Activated CD8-positive, alpha-beta memory T cell treated with anti-CD3 and anti-CD28 coated beads, Interleukin-2, amount 50 U/mL, for 24 hours (primary cell): Measurements from ENCODE around the gene C1orf115.
"Not testable (repeated sequence)": the region's sequence is repeated elsewhere in the genome, so short reads cannot be mapped to it uniquely, and the experiment has no call there.

ENCODE experiments used
- DNase-seq: peaks from one replicate; pipeline ENCODE4 v3.0.0-alpha.2; 2020; ENCODE audit errors: extremely low read depth

C1orf115 gene

DNA sequence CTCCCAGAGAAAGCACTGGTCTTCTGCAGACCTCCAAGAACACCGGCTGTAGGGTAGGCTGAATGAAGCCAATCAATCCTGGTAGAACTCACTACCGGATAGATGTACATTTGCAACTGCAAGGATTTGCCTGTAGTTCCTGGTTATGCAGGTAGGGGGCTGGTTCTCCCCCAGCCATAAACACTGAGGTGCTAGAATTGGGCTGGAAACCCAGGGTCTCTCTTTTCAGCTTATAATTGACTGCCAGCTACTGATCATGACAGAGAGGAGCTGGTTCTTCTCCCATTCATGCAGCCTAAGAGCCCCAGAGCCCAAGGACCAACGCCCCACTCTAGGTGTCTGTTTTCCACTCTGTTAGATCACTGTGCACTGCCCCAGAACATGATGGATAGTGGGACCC is 36.5 kb downstream of the C1orf115 start:
- no peak for DNase-seq

DNA sequence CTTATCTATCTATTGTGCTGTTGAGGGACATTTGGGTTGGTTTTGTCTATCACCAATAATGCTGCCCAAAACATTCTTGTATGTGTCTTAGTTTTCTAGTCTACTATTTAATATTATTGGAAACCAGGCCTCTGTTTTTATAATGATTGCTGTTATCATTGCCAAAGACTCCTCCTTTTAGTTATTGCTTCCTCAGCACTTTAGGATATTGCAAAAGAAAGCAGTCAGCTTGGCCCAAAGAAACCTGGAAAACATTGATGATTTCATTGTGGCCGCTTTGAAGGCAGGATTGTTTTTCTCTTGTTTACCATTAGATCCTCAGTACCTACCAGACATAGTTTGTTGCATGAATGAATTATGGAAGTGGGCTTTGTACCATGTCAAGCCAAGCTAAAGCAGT is 37.4 kb downstream of the C1orf115 start:
- no peak for DNase-seq

DNA sequence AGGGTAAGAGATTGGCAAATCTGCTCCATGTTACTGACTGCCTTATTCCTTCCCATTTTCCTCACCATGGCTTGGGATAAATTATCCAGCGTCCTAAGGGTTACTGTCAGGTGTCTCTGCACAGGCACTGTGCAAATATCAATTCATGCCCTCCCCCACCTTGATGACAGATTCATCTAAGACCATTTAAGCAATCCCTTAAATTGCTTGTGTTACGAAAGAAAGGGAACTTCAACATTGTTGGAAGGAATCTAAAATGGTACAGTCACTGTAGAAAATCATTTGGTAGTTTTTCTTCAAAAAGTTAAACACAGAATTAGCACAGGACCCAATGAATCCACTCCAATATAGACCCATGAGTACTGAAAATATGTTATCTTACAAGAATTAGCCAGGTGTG is 40.3 kb downstream of the C1orf115 start:
- DNase-seq: no peak

DNA sequence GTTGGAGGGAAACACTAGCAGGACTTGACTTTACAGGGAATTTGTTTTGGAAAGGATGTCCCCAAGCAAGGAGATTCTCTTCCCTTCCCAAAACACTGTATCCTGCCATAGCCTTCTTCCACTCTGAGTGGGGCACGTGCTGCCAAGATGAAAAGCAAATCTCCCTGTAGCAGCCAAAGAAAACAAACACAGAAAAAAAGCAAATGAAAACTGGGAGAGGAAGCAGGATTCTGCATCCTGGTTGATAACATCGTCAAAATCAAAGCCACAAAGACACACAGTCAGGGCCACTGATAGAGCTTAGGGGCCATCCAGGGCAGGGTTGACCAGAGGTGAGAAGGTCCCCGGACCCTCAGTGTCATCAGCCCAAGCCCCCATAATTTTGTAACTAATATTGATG is 42.0 kb downstream of the C1orf115 start:
- DNase-seq: no peak

DNA sequence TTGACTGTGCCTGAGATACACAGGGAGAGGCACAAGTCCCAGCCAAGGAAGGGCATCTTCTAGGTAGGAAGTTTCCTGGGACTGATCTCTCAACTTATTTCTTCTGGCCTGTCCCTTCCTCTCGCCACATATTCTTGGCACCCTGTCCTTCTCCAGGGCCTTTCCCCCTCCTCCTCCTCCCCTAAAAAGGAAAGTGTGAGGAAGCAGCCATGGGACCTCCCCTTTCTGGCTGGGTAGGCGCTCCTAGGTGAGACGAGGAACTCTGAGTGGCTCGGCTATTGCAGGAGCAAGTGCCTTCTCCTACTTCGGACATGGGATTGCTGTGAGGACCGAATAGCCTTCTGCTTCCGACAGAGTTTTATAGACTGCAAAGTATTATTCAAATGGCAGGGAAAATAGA is 42.5 kb downstream of the C1orf115 start:
- DNase-seq: no peak

DNA sequence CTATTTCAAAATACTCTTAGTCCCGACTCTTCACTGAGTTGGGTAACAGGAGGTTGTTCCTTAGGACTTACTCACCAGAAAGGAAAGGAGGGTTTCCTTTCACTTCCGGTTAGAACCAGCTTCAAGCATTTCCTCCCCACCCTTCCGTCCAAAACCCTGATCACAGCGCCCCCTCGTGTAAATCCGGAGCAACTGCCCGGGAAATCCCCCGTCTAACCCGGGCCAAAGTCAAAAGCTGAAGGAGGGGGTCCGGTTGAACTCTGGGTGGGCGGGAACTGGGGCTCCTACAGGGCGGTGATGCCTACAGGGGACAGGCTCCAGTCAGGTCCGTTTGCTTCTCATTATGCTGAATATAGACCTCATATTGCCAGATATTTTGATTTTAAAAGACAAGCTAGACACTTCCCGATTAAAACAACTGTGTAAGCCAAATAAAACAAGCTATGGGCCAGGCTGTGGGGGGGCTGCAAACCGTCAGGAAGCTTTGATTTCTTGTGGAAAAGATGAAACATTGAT is 43.0 kb downstream of the C1orf115 start:
- peak; percentile 54 for DNase-seq

DNA sequence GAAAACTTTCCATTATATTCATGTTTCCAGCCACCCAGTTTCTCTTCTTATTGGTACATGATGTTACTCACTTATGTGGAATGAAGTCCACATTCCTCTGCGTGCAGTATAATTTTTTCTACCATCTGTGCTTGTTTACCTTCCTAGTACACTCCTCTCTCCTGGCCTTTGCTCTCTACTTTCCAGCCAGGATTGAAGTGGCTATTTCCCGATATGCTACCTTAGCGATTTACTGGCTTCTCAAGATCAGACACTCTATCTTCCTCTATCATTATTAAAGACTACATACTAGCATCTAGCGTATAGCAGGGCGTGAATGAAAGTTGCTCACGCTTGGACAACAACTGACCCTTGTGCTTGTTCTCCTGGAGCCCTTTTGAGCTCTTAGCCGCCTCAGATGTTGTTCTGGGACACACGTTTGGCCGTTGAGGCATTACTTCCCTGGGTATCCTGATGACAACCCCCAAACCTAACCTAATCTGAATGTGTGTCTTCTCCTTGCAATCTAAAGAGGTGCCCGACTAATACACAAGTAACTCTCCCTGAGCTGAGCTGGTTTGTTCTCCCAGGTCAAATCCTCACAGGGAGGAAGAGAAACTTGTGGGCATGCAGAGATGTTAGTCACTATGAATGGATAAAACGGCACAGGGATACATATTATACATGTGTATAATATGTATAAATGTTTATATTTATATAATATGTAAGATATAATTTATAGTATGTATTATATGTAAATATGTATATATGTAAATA is 44.6 kb downstream of the C1orf115 start:
- DNase-seq: no peak

DNA sequence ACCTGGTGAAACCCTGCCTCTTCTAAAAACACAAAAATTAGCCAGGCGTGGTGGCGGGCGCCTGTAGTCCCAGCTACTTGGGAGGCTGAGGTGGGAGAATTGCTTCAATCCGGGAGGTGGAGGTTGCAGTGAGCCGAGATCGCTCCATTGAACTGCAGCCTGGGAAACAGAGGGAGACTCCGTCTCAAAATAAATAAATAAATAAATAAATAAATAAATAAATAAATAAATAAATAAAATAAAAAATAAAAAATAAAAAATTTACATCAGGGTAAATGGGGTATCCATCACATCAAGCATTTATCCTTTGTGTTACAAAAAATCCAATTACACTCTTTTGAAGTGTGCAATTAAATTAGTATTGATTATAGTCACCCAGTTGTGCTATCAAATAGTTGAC is 46.1 kb downstream of the C1orf115 start:
- DNase-seq: not testable (repeated sequence)

DNA sequence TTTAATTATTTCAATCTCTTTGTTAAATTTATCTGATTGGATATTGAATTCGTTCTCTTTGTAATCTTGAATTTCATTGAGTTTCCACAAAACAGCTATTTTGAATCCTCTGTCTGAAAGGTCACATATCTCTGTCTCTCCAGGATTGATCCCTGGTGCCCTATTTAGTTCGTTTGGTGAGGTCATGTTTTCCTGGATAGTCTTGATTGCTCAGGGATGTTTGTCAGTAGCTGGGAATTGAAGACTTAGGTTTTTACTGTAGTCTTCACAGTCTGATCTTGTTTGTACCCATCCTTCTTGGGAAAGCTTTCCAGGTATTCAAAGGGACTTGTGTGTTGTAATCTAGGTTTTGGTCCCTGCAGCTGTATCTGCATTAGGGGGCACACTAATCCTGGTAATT is 51.2 kb downstream of the C1orf115 start:
- no peak for DNase-seq

DNA sequence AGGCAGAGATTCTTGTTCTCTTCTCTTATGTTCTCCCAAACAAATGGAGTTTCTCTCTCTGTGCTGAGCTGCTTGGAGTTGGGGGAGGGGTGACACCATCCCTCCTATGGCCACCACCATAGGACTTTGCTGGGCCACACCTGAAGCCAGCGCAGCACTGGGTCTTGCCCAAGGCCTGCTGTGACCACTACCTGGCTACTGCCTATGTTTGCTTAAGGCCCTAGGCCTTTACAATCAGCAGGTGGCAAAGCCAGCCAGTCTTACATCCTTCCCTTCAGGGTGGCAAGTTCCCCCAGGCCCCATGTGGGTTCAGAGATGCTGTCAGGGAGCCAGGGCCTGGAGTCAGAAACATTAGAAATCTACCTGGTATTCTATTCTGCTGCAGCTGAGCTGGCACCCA is 51.7 kb downstream of the C1orf115 start:
- no peak for DNase-seq

DNA sequence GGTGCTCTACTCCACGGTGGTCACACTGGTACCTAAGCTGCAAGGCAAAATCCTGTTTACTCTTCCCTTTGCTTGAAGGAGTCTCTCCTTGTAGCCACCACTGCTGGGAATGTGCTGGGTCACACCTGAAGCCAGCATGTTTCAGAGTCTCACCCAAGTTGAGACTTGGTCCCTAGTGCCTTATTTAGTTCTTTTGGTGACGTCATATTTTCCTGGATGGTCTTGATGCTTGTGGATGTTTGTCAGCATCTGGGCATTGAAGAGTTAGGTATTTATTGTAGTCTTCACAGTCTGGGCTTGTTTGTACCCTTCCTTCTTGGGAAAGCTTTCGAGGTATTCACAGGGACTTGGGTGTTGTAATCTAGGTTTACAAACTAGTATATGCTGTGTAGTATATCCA is 52.4 kb downstream of the C1orf115 start:
- no peak for DNase-seq

DNA sequence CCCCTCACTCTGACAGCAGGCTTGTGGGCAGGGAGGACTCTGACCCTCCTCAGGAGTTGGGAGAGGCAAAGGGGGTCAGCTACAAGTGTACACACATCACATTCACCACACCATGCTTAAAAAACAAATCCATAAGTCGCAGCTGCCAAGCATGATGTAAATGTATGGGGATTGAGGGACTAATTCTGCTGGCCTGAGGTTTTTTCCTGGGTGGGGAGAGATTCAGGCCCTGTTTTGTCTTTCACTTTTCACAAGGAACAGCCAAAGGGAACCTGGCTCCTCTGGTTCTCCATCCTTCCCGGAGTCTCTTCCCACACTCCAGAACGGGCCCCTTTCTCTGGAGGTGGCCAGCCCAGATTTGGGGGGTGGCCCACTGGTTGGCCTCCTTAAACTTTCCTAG is 56.7 kb downstream of the C1orf115 start:
- no peak for DNase-seq

DNA sequence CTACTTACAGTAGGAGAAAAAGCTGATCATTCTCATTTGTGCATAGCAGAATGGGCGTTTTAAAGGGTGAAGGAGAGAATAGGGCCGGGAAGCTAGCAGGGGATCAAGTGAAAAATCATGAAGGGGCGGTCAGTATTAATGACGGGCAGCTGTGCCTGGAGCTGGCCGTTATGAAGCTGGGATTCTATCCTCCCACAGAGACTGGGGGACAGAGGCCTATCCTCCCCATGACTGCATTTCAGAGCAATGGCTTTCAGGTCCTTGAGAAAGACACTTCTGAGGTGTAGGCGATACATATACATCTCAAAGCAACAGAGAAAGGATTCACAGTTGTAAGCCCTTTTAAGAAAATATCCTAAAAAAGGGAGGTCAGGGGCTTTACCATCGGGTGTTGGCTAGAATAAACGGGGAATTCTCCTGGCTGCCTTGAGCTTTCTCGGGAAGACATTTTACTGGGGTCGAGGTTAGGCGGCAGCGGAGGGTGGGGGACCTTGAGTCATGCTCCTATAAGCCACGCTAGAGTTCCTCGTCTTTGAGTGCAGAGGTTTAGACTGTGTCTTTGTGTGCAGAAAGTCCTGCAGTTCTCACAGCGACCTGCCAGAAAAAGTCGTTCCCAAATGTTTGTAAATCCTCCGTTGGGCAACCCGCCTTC is 57.4 kb downstream of the C1orf115 start:
- DNase-seq: no peak

DNA sequence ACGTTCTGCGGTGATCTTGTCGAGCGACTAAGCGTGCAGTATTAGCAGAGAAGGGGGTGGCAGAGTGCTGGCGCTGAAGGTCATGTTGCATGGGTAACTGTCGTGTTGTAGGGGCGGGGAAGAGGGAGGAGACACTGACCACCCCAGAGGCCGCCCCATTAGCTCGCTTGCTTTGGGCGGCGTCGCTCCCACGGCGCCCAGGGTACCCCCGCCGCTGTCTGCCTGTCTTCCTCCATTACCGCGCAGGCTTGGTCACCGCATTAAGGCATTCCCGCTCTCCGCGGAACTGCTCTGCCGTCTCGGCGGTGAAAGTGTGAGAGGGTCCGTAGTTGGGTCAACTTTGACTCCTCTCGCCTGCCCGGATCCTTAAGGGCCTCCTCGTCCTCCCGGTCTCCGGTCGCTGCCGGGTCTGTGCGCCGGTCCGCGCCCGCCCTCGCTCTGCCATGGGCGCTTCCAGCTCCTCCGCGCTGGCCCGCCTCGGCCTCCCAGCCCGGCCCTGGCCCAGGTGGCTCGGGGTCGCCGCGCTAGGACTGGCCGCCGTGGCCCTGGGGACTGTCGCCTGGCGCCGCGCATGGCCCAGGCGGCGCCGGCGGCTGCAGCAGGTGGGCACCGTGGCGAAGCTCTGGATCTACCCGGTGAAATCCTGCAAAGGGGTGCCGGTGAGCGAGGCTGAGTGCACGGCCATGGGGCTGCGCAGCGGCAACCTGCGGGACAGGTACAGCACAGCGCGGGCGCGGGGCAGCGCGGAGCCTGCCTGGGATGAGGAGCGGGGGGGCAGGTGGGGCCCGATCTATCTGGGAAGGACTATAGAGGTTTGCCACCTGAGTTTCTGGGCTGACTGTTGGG is 58.1 kb downstream of the C1orf115 start, which contains the start of gene MTARC2:
TSS of gene MTARC2 (plus strand) at position 234 of the 846 bp plus-strand sequence. CDS start at position 444, 210 bp downstream.
- DNase-seq: no peak
